A549 (cell line): Measurements from ENCODE around the gene TMEM87B. TPM values are rescaled to one million over a fixed set of nuclear protein-coding genes. Genes with fewer than 3 reads are reported as not detected.

Experiments
- ATAC-seq, 2 experiments: fragments of 200-7000 bp in 1 of 2; fragments of >200 bp in 1 of 2; cut with Nextera tagmentation in 1 of 2; cut with Tn5 transposase in 1 of 2; 3 replicates each; pipeline versions ENCODE4 v1.8.0 to v1.9.1; 2018 to 2020; ENCODE audit warnings: mild to moderate bottlenecking in 1 of 2, moderate library complexity in 1 of 2
- CTCF ChIA-PET: fragments of 300-600 bp; sonication (Branson Sonifier 250); formaldehyde crosslinking; extraction: SDS; loops from one replicate; lab custom pipeline; 2021; ENCODE audit warnings: antibody characterized with exemption, inconsistent platforms; lab: Yijun Ruan, JAX
- POLR2A ChIA-PET: fragments of 350-600 bp; formaldehyde crosslinking; extraction: SDS; loops from one replicate; lab custom pipeline; 2021; ENCODE audit warnings: antibody characterized with exemption, inconsistent platforms; lab: Yijun Ruan, JAX
- DNase-seq, 2 experiments: peaks; one replicate each; pipeline versions ENCODE4 v3.0.0 to v3.0.0-alpha.2; 2011 to 2016; ENCODE audit warnings: low read depth in 1 of 2, low spot score in 1 of 2
- FAIRE-seq: peaks from 2 replicates; lab custom pipeline; 2011; peaks lifted over from hg19 to GRCh38; lab: Jason Lieb, UNC
- H3K27ac ChIP-seq, 2 experiments: fragments of >200 bp; sonication (Bioruptor Twin); formaldehyde crosslinking; 3 replicates each; pipeline ENCODE4 v1.5.1; 2016 to 2017
- H3K4me1 ChIP-seq: fragments of >200 bp; sonication (Bioruptor Twin); formaldehyde crosslinking; 3 replicates; pipeline ENCODE4 v1.6.1; 2016
- H3K4me2 ChIP-seq: fragments of >200 bp; sonication (Bioruptor Twin); formaldehyde crosslinking; 3 replicates; pipeline ENCODE4 v1.6.1; 2016
- H3K4me3 ChIP-seq: fragments of >200 bp; sonication (Bioruptor Twin); formaldehyde crosslinking; 3 replicates; pipeline ENCODE4 v1.5.1; 2016
- H3K9me3 ChIP-seq: fragments of >200 bp; sonication (Bioruptor Twin); formaldehyde crosslinking; 3 replicates; pipeline ENCODE4 v1.6.1; 2016
- ATOH8 ChIP-seq: fragments of 250-450 bp; sonication (Bioruptor Pico); IDR thresholded peaks from 2 replicates; pipeline ENCODE4 v1.5.0; 2020; ENCODE audit warnings: low read depth, mild to moderate bottlenecking, moderate library complexity
- CHD2 ChIP-seq: fragments of 150-350 bp; IDR thresholded peaks from 2 replicates; pipeline ENCODE4 v1.6.1; 2014; ENCODE audit warnings: low read length; ENCODE audit not compliant: partially characterized antibody
- EHMT2 ChIP-seq: fragments of 200-600 bp; sonication (generic); IDR thresholded peaks from 2 replicates; pipeline ENCODE4 v1.6.1; 2016; ENCODE audit warnings: antibody characterized with exemption, low read depth, mild to moderate bottlenecking, moderate library complexity
- ELK1 ChIP-seq: fragments of 150-350 bp; IDR thresholded peaks from 2 replicates; pipeline ENCODE4 v1.6.1; 2014; ENCODE audit warnings: low read depth, mild to moderate bottlenecking, low read length
- ESRRA ChIP-seq: fragments of 150-350 bp; IDR thresholded peaks from 2 replicates; pipeline ENCODE4 v1.6.1; 2014; ENCODE audit warnings: mild to moderate bottlenecking, low read length, borderline replicate concordance
- HDAC2 ChIP-seq: fragments of 200-600 bp; sonication (generic); IDR thresholded peaks from 2 replicates; pipeline ENCODE4 v1.6.1; 2016
- HOXB13 ChIP-seq: fragments of 250-450 bp; sonication (Bioruptor Pico); IDR thresholded peaks from 2 replicates; pipeline ENCODE4 v1.5.0; 2020; ENCODE audit warnings: low read depth, mild to moderate bottlenecking, moderate library complexity
- HOXB5 ChIP-seq: fragments of 250-450 bp; sonication (Bioruptor Pico); IDR thresholded peaks from 2 replicates; pipeline ENCODE4 v1.5.0; 2020; ENCODE audit warnings: mild to moderate bottlenecking, moderate library complexity
- KDM5A ChIP-seq: fragments of 200-600 bp; sonication (generic); IDR thresholded peaks from 2 replicates; pipeline ENCODE4 v1.6.1; 2016; ENCODE audit warnings: antibody characterized with exemption, mild to moderate bottlenecking
- MAFK ChIP-seq: fragments of 450-650 bp; IDR thresholded peaks from 2 replicates; pipeline ENCODE4 v1.6.1; 2014; ENCODE audit not compliant: partially characterized antibody
- MAX ChIP-seq: IDR thresholded peaks from 2 replicates; pipeline ENCODE4 v1.6.1; 2012
- MYC ChIP-seq: IDR thresholded peaks from 2 replicates; pipeline ENCODE4 v1.6.1; 2012; ENCODE audit warnings: mild to moderate bottlenecking, inconsistent platforms, low read length, improper control_type of control experiment, borderline replicate concordance
- NPAS2 ChIP-seq: fragments of 250-450 bp; sonication (Bioruptor Pico); IDR thresholded peaks from 2 replicates; pipeline ENCODE4 v1.8.0; 2022; ENCODE audit warnings: mild to moderate bottlenecking, moderate library complexity, borderline replicate concordance
- PHF8 ChIP-seq: fragments of 200-600 bp; sonication (generic); IDR thresholded peaks from 2 replicates; pipeline ENCODE4 v1.6.1; 2016; ENCODE audit warnings: low read depth, mild to moderate bottlenecking, antibody characterized with exemption, moderate library complexity, borderline replicate concordance
- POLR2AphosphoS2 ChIP-seq: conservative IDR thresholded peaks from 2 replicates; pipeline ENCODE4 v1.6.1; 2012; ENCODE audit warnings: low read length, improper control_type of control experiment, inconsistent platforms
- RARB ChIP-seq: fragments of 250-450 bp; sonication (Bioruptor Pico); IDR thresholded peaks from 2 replicates; pipeline ENCODE4 v1.8.0; 2021; ENCODE audit warnings: mild to moderate bottlenecking, moderate library complexity
- RCOR1 ChIP-seq: fragments of 150-350 bp; IDR thresholded peaks from 2 replicates; pipeline ENCODE4 v1.6.1; 2014; ENCODE audit warnings: antibody characterized with exemption, low read length, low read depth
- REST ChIP-seq: fragments of 200-600 bp; sonication (generic); IDR thresholded peaks from 2 replicates; pipeline ENCODE4 v1.6.1; 2016; ENCODE audit warnings: antibody characterized with exemption, mild to moderate bottlenecking, moderate library complexity
- RFX5 ChIP-seq: fragments of 450-650 bp; IDR thresholded peaks from 2 replicates; pipeline ENCODE4 v1.7.1; 2014; ENCODE audit warnings: antibody characterized with exemption, mild to moderate bottlenecking, moderate library complexity
- SMC3 ChIP-seq: fragments of >200 bp; sonication (Bioruptor Twin); formaldehyde crosslinking; IDR thresholded peaks from 3 replicates; pipeline ENCODE4 v1.6.1; 2018; ENCODE audit warnings: inconsistent platforms
- TFCP2L1 ChIP-seq: fragments of 250-450 bp; sonication (Bioruptor Pico); IDR thresholded peaks from 2 replicates; pipeline ENCODE4 v1.5.0; 2021; ENCODE audit warnings: mild to moderate bottlenecking
- TP53 ChIP-seq: fragments of 250-450 bp; sonication (Bioruptor Pico); IDR thresholded peaks from 2 replicates; pipeline ENCODE4 v1.5.0; 2021; ENCODE audit warnings: mild to moderate bottlenecking, moderate library complexity
- ZSCAN20 ChIP-seq: fragments of 250-450 bp; sonication (Bioruptor Pico); IDR thresholded peaks from 2 replicates; pipeline ENCODE4 v1.8.0; 2022; ENCODE audit warnings: mild to moderate bottlenecking, moderate library complexity
- WGBS: methylation state at CpG from one replicate; pipeline ENCODE4 v1.1.6; 2017; ENCODE audit errors: missing lambda C conversion rate; 5-methylcytosine and 5-hydroxymethylcytosine counted together
- polyA plus RNA-seq, 4 experiments: library from polyadenylated mRNA; depleted of rRNA in 3 of 4; stranded (reverse); fragments of >200 nt; fragmentation: RNase III in 1 of 4; extraction: RNeasy Plus Mini Kit Qiagen cat#74134 plus additional on column Dnase treatment in 1 of 4; gene quantifications; 2 replicates in 3 of 4; 3 replicates in 1 of 4; pipeline ENCODE4 v1.2.3, GENCODE V29; 2011 to 2017

The TMEM87B gene
- polyA plus RNA-seq, 2 of the 4 experiments (the other 2 are of a cell fraction), result 12.3 to 27.0 TPM

GRCh38 chr2:112133344-112133743 is 78.3 kb downstream of the TMEM87B start:
- H3K4me3 ChIP-seq, result no peak overlapping the region
- DNase-seq, result no peak
- H3K4me2 ChIP-seq, result no peak overlapping the region
- H3K4me1 ChIP-seq, result 0 out of 3 replicates have a peak, but pooled peaks cover 3% of the 10 kb centered on the region
- no peak for ATAC-seq
- H3K9me3 ChIP-seq, result no peaks in the 10 kb centered on the region
- TF ChIP-seq SMC3 (no peak), MAFK (no peak), CHD2 (no peak), ESRRA (no peak), REST (no peak), NPAS2 (no peak), ZSCAN20 (CRISPR knock-in tag) (no peak), KDM5A (no peak), POLR2AphosphoS2 (no peak), TFCP2L1 (CRISPR knock-in tag) (no peak), TP53 (CRISPR knock-in tag) (no peak), RFX5 (no peak), PHF8 (no peak)
- CTCF ChIA-PET, result no interaction called here
- POLR2A ChIA-PET, result no interaction called here
- FAIRE-seq, result no peak
- H3K27ac ChIP-seq, result no peak overlapping the region

GRCh38 chr2:112134120-112134519 is 79.1 kb downstream of the TMEM87B start:
- H3K4me1 ChIP-seq, result 0 out of 3 replicates have a peak, but pooled peaks cover 3% of the 10 kb centered on the region
- no peak for DNase-seq
- TF ChIP-seq ATOH8 (CRISPR knock-in tag) (no peak), MAX (no peak), RFX5 (no peak), HOXB5 (CRISPR knock-in tag) (no peak), RARB (no peak), MYC (no peak), POLR2AphosphoS2 (no peak), HOXB13 (no peak), HDAC2 (no peak), KDM5A (no peak), ELK1 (no peak), EHMT2 (no peak), RCOR1 (no peak)
- TF ChIP-seq, all 56 proteins: peak for 0
- ATAC-seq (no peak), FAIRE-seq (no peak)
- POLR2A ChIA-PET, result no interaction called here
- H3K4me2 ChIP-seq, result no peak overlapping the region
- no peaks in the 10 kb centered on the region for H3K9me3 ChIP-seq
- CTCF ChIA-PET, result interaction anchor here (1.2 kb wide), 2 partner anchors 10 to 12 kb away, joined by 4 read pairs; no protein-coding TSS in a partner anchor
- H3K27ac ChIP-seq, result no peak overlapping the region
- H3K4me3 ChIP-seq, result no peak overlapping the region
- 60% methylated on average over 4 of the region's 4 CpGs for whole genome bisulfite sequencing
